NCI-H2029 (cell line): Measurements from ENCODE around the gene EEF1AKMT3.

Experiments
- DNase-seq: peaks from one replicate; lab custom pipeline; 2025; lab: John Stamatoyannopoulos, UW

EEF1AKMT3 gene

DNA sequence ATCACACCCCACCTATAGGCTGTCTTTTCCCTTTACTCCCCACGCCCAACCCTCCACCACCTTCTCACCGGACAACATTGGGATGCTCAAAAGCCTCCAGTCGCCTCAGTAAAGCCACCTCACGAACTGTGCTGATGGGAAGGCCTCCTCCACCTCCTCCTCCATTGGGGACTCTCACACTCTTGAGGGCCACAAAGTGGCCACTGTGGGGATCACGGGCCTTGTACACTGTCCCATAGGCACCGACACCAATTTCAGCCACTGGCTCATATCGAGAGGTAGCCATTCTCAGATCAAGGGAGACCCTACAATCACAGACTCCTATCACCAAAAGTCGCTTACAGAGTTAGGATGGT is 21.0 kb upstream of the EEF1AKMT3 start:
- DNase-seq = no peak

DNA sequence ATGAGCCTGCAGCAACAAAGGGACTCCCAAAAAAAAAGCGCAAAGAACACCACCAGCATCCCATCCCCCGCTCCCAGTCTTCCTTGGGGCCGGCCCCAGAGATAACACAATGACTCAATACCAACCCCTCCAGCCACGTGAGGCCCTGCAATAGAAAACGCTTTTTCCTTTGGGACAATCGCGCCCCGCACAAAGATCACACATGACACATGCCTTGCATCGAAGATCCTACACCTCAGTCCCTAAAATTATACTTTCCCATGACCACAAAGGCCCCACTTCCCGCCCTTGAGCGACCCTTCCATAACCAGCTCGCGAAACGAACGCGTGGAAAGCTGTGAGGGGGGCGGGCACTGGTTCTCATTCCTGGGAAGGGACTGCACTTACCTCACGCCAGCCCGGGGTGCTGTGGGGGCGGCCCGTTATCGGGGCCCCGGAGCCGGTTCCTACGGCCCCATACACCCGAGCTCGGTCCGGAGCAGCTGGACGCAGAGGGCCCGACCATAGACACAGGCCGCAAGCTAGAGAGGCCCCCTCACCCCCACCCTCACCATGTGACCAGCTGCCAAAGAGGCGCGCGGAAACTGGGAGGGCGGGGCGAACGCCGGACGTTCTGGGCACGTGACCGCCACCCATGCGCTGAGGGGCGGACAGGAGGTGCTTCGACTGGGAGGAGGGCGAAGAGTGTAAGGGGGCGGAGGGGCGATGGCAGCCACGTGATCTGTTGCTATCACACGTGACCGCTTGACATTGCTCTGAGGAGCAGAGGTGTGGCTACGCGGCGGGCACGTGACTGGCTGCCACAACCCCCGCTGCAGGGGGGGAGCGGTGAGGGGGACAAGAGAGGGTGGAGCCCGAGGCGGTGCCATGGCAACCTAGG is 20.4 kb upstream of the EEF1AKMT3 start, which contains the start of gene CDK4:
Gene CDK4, minus strand, starts transcription at position 523 of the 880 bp plus-strand sequence. CDS start 593 bp downstream, outside the sequence.
- peak; percentile 99 for DNase-seq

GRCh38 chr12:57752668-57753000 is 19.8 kb upstream of the EEF1AKMT3 start:
- DNase-seq = no peak

DNA sequence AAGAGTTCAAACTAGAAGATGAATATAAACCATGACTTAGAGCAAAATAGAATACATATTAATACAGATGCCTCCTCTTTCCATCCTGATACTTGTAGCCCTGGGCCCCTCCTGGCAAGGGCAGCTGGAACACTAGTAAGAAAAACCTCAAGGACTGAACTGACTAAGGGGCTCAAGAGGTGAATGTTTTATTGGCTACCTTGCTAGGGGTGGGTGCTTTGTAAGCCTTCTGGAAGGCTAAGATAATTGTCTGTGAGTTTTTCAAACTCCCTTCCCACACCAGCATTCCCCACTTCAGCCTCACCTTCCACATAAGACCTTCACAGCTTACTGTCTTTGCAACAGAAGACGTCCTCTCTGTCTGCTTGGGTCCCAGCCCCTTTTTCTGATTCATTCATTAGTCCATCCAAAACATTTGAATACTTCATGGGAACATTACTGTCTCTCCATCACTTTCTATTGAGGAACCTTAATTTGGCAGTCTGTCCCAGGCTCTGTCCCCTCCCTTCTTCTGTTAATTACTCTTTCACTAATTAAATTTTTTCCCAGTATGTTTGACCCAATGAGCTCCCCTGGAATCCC is 18.6 kb upstream of the EEF1AKMT3 start:
- DNase-seq = no peak

DNA sequence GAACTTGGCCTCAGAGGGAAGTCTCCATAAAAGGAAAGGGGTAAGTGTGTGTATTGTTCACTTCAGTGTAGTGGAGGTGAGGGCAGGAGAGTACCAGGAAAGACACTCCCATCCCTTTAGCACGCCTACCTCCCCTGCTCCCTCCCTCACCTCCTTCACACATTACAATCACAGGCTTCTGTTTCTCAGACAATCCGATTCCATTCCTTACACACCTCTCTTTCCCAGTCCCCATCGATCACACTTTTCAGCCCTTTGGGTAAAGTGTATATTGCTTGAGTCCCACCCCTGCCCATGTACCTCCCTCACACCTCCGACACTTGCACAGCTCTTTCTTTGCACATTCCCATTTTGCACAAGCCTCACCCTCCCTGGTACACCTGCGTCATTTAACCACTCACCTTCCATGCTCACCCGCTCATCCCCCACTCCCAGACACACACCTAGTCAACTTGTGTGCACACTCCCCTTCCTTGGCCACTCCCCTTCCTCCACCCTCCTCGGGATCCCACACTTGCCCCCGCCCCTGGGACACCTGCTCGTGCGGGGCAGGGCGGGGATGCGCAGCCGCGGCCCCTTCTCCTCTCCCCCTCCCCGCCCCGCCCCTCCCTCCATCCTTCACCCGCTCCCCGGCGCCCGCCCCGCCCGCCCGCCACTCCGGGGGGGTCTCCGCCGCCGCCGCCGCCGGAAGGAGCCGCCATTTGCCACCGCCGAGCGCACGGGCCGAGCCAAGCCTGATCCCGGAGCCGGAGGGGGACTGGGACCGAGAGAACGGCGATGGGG is 17.8 kb upstream of the EEF1AKMT3 start, which contains the start of gene MARCHF9:
Gene MARCHF9, plus strand, starts transcription at position 693 of the 783 bp plus-strand sequence. CDS start 426 bp downstream, outside the sequence.
- DNase-seq = peak; percentile 83

GRCh38 chr12:57755194-57755453 is 17.3 kb upstream of the EEF1AKMT3 start:
- DNase-seq = no peak

DNA sequence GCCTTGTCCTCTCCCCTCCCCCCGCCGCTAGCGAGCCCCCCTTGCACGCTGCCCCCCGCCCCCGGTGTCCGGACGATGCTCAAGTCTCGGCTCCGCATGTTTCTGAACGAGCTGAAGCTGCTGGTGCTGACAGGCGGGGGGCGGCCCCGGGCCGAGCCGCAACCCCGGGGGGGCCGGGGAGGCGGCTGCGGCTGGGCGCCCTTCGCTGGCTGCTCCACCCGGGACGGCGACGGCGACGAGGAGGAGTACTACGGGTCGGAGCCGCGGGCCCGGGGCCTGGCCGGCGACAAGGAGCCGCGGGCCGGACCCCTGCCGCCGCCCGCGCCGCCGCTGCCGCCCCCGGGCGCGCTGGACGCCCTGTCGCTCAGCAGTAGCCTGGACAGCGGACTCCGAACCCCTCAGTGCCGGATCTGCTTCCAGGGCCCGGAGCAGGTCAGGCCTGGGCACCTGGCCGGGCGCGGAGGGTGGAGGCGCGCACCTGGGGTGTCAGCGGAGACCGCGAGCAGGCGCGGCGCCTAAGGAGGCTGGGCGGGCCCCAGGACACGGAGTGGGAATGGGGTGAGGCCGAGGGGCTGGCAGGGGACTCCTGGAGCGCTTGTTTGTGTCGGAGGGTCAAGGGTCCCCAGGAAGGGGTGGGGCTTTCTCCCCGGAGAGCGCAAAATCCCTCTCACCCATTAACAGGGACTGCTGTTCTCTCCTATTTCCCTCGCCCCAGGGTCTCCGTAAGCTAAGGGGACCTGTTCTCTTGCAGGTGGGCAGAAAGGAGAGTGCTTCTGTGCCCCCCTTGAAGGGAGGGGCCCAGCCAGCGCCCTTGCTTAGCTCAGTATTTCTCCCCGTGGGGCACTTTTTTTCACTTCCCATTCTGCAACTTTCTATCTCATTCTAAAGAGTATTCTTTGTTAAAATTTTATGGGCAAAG is 16.7 kb upstream of the EEF1AKMT3 start:
- no peak for DNase-seq

DNA sequence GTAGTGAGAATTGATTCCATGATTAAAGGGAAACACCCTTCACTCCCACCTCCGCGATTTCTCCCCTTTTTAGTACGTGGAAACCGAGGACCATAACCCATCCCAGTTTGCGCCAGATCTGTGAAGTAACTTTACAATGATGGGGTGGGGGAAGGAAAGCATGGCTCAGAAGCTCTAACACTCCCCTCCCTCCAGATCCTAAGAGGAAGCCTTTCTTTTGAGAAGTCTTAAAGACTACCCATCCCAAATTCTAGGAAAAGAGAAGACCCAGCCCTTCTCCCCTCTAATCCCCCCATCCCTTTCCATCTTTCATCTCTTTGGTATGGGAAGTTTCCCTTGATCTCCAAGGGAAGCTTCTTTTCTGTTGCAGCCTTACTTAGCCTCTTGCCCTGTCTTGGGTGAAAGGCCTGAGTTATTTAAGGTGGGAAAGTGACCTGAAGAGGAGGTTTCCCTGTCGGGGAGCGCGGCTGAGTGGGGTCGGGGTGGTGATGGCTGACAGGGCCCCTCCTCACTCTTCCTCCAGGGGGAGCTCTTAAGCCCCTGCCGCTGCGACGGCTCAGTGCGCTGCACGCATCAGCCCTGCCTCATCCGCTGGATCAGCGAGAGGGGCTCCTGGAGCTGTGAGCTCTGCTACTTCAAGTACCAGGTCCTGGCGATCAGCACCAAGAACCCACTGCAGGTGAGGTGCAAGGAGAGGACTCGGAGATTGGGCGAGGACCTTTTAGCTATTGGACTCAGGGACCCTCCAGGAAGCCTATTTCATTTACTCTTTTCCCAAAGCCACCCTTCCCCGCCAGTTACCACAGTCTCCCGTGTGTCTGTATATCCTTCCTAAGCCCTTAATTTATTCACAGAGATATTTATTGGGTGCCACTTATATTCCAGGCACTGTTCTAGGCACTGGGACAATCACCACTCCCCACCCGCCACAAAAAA is 15.7 kb upstream of the EEF1AKMT3 start:
- DNase-seq = no peak

DNA sequence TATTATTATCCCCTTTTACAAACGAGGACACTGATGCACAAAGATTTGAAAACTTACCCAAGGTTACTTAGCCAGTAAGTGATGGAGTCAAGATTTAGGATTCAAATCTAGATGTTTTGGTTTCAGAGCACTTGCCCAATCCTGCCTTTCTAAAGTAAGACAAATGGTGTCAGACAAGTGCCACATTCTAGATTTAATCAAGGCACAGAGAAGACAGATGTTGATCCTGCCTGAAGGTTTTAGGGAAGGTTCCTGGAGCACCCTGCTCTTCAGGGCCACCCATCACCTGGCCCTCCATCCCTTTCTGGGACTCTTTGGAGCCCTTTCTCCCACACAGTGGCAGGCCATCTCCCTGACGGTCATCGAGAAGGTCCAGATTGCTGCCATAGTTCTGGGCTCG is 14.6 kb upstream of the EEF1AKMT3 start:
- DNase-seq = no peak

GRCh38 chr12:57758552-57759359 is 13.7 kb upstream of the EEF1AKMT3 start:
- DNase-seq = no peak

- DNase-seq = no peak
These were observed 12.9 kb upstream of the EEF1AKMT3 start for GRCh38 chr12:57759360-57759980.

DNA sequence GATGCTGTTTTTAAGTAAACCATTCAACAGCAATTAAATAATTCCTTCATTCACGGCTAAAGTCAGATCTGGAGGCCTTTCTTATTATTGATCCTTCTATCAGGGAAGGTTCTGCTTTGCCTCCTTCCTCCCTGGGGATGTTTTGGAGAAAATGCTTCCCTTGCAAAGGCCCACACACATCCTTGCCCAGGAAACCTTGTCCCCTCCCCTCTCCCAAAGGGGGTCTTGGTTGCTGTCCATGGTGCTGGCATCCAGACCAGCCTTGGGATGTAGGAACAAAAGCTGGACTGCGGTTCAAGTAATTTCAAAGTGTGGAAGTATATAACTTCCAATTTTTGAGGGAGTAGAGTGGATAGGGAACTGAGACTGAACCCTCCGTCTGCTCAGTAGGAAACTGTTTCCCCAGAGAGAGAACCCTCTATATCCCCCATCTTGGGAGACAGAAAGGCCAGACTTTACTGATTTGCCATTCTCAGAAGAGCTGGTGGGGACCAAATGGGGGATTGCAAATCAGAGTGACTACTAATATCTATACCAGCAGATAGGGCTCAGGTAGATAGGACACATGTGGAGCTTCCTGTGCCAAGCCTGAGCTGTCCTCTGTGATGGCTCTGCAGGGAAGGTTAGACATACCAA is 11.9 kb upstream of the EEF1AKMT3 start:
- no peak for DNase-seq

- DNase-seq = no peak
These were observed 10.9 kb upstream of the EEF1AKMT3 start for GRCh38 chr12:57761391-57761998.

- DNase-seq = no peak
These were observed 10.0 kb upstream of the EEF1AKMT3 start for GRCh38 chr12:57762463-57762862.

DNA sequence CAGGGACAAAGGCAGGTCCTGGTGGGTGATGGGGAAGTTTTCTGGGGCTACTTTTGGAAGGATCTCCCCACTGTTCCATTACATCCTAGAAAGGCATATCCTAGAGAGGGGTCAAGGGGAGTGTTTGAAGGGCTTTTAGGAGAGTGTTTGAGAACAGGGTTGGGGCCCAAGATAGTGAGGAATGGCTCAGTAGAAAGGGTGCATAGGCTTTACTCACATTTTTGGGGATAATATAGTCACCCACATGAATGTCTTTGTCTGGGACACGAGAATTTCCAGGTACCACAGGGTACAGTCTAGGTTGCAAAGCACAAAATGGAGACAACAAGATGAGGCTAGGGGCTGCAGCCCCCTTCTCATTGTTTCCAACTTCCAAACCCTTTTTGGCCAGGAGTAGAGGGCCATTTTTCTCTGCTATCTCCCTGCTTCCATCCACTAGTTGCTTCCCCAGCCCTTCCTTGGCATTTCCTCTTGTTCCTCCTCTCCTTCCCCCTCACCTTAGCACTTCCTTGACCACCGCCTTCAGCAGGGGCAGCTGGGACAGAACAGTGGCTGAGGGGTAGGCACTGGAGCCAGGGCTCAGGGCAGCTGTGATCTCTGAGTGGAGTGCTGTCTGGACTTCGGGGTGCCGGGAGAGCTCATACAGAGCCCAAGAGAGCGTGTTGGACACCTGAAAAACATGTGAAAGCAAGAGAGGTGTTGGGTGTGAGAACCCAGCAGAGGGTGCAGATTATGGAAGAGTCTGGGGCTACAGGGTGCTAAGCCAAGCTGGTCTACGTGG is 8.3 kb upstream of the EEF1AKMT3 start:
- DNase-seq = no peak

- peak; percentile 53 for DNase-seq
These were observed 7.8 kb upstream of the EEF1AKMT3 start for GRCh38 chr12:57764662-57765002.

GRCh38 chr12:57765003-57765697 is 7.3 kb upstream of the EEF1AKMT3 start:
- DNase-seq = no peak
